Measurements from ENCODE around the gene DISC1. TPM values are rescaled to one million over a fixed set of nuclear protein-coding genes. Genes with fewer than 3 reads are reported as not detected.

Gene DISC1
- total RNA-seq, 4 donors from 2014 or later: 7.1 to 33.4 (median 14.9) TPM

DNA sequence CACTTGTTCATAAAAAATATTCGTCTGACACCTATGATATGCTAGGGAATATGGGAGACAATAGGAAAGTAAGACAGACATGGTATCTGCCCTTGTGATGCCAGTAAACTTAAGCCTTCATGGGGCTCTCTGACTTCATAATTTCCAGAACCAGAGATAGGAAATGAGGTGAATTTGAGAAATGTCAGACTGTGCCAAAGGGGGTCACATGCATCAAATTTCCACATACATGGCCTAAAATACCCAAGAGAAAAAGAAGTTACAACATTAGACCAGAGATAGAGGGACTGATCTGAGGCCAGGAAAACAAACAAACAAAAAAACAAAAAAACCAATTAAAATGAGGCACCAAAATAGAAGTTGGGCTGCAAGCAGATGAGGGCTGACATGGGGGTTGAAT, 75.7 kb downstream of the DISC1 start:
- H3K4me1 ChIP-seq: no peaks in the 10 kb centered on the region
- TF ChIP-seq POLR2A (IDR thresholded peaks at IDR 0.05): no peak
- TF ChIP-seq, protein P1, sequence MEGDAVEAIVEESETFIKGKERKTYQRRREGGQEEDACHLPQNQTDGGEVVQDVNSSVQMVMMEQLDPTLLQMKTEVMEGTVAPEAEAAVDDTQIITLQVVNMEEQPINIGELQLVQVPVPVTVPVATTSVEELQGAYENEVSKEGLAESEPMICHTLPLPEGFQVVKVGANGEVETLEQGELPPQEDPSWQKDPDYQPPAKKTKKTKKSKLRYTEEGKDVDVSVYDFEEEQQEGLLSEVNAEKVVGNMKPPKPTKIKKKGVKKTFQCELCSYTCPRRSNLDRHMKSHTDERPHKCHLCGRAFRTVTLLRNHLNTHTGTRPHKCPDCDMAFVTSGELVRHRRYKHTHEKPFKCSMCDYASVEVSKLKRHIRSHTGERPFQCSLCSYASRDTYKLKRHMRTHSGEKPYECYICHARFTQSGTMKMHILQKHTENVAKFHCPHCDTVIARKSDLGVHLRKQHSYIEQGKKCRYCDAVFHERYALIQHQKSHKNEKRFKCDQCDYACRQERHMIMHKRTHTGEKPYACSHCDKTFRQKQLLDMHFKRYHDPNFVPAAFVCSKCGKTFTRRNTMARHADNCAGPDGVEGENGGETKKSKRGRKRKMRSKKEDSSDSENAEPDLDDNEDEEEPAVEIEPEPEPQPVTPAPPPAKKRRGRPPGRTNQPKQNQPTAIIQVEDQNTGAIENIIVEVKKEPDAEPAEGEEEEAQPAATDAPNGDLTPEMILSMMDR (IDR thresholded peaks at IDR 0.05): no peak
- DNase-seq: no peak
- H3K9me3 ChIP-seq: no peaks in the 10 kb centered on the region
- no peak overlapping the region for H3K27ac ChIP-seq
- H3K27me3 ChIP-seq: no peaks in the 10 kb centered on the region
- H3K36me3 ChIP-seq: no peaks in the 10 kb centered on the region
- intact Hi-C loops (cut with DNase I; ENCODE audit: low total_unique reads): no loop called here
- no peak overlapping the region for H3K4me3 ChIP-seq

DNA sequence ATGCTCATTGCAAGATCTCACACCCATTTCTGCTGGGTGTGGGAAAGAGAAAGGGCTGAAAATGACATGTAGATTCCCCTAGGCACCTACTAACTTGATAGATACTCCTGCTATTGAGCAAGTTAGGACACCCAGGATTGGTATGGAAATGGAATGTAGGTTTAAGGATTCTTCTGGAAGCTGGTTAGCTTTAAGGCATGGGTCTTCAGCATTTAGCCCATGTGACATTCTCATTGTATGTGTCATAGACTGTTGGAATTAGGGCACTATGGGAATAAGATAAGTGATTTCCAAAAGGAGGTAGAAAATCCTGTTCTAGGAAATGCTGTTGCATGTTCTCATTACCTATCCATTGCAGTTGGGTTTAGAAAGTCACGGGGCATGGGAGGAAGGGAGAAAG, 76.2 kb downstream of the DISC1 start:
- no peak for TF ChIP-seq POLR2A (IDR thresholded peaks at IDR 0.05)
- TF ChIP-seq, protein P1 (IDR thresholded peaks at IDR 0.05): no peak
- Histone ChIP-seq H3K36me3 (no peaks in the 10 kb centered on the region), H3K4me3 (no peak overlapping the region), H3K4me1 (no peaks in the 10 kb centered on the region), H3K27me3 (no peaks in the 10 kb centered on the region), H3K27ac (no peak overlapping the region), H3K9me3 (no peaks in the 10 kb centered on the region)
- intact Hi-C loops (cut with DNase I; ENCODE audit: low total_unique reads): no loop called here
- DNase-seq: no peak

DNA sequence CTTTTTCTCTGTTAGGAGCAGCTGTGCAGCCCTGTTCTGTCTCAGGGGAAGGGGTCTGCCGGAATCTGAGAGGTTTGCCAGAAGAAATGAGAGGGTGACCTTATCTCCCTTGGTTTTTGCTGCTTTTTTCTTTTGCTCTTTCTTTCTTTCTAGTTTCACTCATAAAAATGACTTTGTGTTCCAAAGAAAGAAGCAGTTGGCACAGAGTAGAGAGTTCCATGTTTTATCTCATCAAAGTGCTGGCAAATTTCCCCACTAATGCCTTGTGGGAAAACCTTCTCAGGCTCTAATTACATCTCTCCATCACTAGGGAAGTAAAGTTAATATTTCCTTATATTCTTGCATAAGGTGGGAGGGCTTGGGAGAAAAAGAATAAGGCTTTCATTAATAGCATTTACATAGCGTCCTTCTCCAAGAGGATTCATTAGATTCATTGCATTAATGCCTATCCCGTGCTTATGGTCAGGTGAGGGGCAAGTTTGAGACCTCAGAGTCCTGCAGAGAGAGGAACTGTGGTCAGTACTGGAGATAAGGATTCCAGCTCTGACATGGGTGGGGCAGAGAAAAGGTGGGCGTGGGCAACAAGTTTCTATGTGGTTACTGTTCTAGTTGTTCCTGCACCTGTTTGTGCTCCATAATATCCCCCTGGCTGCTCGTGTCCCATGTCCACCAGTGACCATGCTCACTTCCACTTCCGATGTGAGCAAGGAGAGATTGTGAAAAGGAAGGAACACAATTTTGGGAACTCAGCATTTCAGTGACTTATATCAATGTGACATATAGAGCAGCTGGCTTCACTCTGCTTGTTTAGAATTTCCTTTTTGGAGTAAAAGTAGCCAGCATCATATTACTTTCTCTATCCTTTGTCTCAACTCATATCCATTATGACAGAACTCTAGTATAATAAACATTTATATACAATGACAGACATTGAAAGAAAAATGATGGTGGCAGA, 79.5 kb downstream of the DISC1 start:
- H3K36me3 ChIP-seq: no peaks in the 10 kb centered on the region
- H3K27me3 ChIP-seq: no peaks in the 10 kb centered on the region
- no peak overlapping the region for H3K27ac ChIP-seq
- H3K9me3 ChIP-seq: no peaks in the 10 kb centered on the region
- no peak for DNase-seq
- no peaks in the 10 kb centered on the region for H3K4me1 ChIP-seq
- TF ChIP-seq POLR2A (IDR thresholded peaks at IDR 0.05): no peak
- TF ChIP-seq, protein P1 (IDR thresholded peaks at IDR 0.05): no peak
- H3K4me3 ChIP-seq: no peak overlapping the region
- intact Hi-C loops (cut with DNase I; ENCODE audit: low total_unique reads): no loop called here

DNA sequence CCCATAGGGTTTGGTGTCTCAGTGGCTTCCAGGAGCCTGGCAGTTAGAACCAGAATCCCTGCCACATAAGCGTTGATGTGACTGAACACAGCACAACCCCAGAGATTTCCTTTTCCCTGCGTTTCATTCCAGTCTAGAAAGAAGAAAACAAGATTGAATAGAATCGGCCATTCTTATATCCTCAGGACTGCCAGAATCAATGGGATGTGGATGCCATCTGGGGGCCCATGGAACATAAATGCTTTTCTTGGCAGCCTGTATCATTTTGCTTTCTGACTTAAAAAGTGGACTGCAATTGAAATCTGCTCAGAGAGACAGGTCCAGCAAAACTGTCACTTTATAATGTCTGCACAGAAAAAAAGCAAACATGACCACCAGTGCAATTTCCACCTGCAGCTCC, 80.3 kb downstream of the DISC1 start:
- Histone ChIP-seq H3K9me3 (no peaks in the 10 kb centered on the region), H3K4me3 (no peak overlapping the region), H3K4me1 (no peaks in the 10 kb centered on the region), H3K36me3 (no peaks in the 10 kb centered on the region), H3K27me3 (no peaks in the 10 kb centered on the region), H3K27ac (no peak overlapping the region)
- DNase-seq: no peak
- intact Hi-C loops (cut with DNase I; ENCODE audit: low total_unique reads): no loop called here
- TF ChIP-seq, protein P1 (IDR thresholded peaks at IDR 0.05): no peak
- no peak for TF ChIP-seq POLR2A (IDR thresholded peaks at IDR 0.05)

DNA sequence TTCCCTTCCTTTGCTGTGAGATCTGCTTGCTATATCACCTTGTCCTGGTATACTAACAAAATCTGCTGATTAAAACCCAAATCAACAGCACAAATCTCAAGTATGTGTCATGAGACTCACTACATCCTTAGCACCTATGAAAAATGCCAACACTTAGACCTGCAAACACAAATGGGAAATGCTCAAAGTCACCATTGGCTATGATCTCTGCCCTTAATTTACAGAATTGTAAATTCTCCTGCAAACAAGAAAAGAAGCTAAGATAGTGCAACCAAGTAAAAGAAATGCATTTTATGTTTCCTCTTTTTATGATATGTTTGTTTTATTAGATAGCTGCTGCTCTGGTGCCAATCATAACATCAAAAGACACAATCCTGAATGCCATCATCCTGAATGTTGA, 80.8 kb downstream of the DISC1 start:
- no peak for TF ChIP-seq POLR2A (IDR thresholded peaks at IDR 0.05)
- TF ChIP-seq, protein P1 (IDR thresholded peaks at IDR 0.05): no peak
- intact Hi-C loops (cut with DNase I; ENCODE audit: low total_unique reads): no loop called here
- DNase-seq: no peak

More for the DNA sequence above, 80.8 kb downstream of the DISC1 start:
- Histone ChIP-seq H3K27ac (no peak overlapping the region), H3K36me3 (no peaks in the 10 kb centered on the region), H3K4me3 (no peak overlapping the region), H3K4me1 (no peaks in the 10 kb centered on the region), H3K27me3 (no peaks in the 10 kb centered on the region), H3K9me3 (no peaks in the 10 kb centered on the region)

Data from uterus (tissue), 4 donors.